MM.1S (cell line): ENCODE data around the gene MPP7.

Experiments used
- DNase-seq: peaks from one replicate; pipeline ENCODE4 v3.0.0-alpha.2; 2015
- H2AFZ ChIP-seq: fragments of 300-600 bp; sonication (generic); 2 replicates; pipeline ENCODE4 v1.6.0; 2016; ENCODE audit warnings: antibody characterized with exemption, low read length
- H3F3A ChIP-seq: fragments of 300-600 bp; sonication (generic); 2 replicates; pipeline ENCODE4 v1.6.1; 2016; ENCODE audit warnings: mild to moderate bottlenecking, antibody characterized with exemption, low read length, moderate library complexity, mixed read lengths; ENCODE audit not compliant: insufficient read depth
- H3K27ac ChIP-seq: fragments of 300-600 bp; sonication (generic); 2 replicates; pipeline ENCODE4 v1.5.1; 2016; ENCODE audit warnings: mild to moderate bottlenecking, low read length
- H3K27me3 ChIP-seq: fragments of 300-600 bp; sonication (generic); replicated peaks from 2 replicates; pipeline ENCODE4 v1.6.0; 2016; ENCODE audit warnings: low read length; ENCODE audit not compliant: insufficient read depth
- H3K36me3 ChIP-seq: fragments of 300-600 bp; sonication (generic); replicated peaks from 2 replicates; pipeline ENCODE4 v1.6.1; 2016; ENCODE audit warnings: mild to moderate bottlenecking, low read length, mixed read lengths; ENCODE audit not compliant: insufficient read depth
- H3K4me1 ChIP-seq: fragments of 300-600 bp; sonication (generic); 2 replicates; pipeline ENCODE4 v1.6.1; 2016; ENCODE audit warnings: low read length, mixed read lengths
- H3K4me2 ChIP-seq: fragments of 300-600 bp; sonication (generic); 2 replicates; pipeline ENCODE4 v1.6.0; 2016; ENCODE audit warnings: low read depth, low read length
- H3K4me3 ChIP-seq: fragments of 300-600 bp; sonication (generic); 2 replicates; pipeline ENCODE4 v1.5.1; 2016; ENCODE audit warnings: low read length, mixed read lengths
- H3K79me2 ChIP-seq: fragments of 300-600 bp; sonication (generic); 2 replicates; pipeline ENCODE4 v1.6.1; 2016; ENCODE audit warnings: mixed run types, low read length, mixed read lengths
- H3K9ac ChIP-seq: fragments of 300-600 bp; sonication (generic); 2 replicates; pipeline ENCODE4 v1.6.1; 2016; ENCODE audit warnings: low read length, mixed read lengths
- H3K9me2 ChIP-seq: fragments of 300-600 bp; sonication (generic); replicated peaks from 2 replicates; pipeline ENCODE4 v1.6.1; 2016; ENCODE audit warnings: mild to moderate bottlenecking, low read length, mixed read lengths; ENCODE audit not compliant: insufficient read depth
- H3K9me3 ChIP-seq: fragments of 300-600 bp; sonication (generic); replicated peaks from 2 replicates; pipeline ENCODE4 v1.6.1; 2016; ENCODE audit warnings: mild to moderate bottlenecking, low read length, mixed read lengths; ENCODE audit not compliant: insufficient read depth
- H4K20me1 ChIP-seq: fragments of 300-600 bp; sonication (generic); 2 replicates; pipeline ENCODE4 v1.6.1; 2016; ENCODE audit warnings: mild to moderate bottlenecking, low read length, moderate library complexity, mixed read lengths; ENCODE audit not compliant: insufficient read depth
- EZH2 ChIP-seq: fragments of 300-600 bp; sonication (generic); optimal IDR thresholded peaks from 2 replicates; pipeline ENCODE3; 2017; ENCODE audit warnings: low read depth, mild to moderate bottlenecking, antibody characterized with exemption, low read length, mixed read lengths
- EZH2phosphoT487 ChIP-seq: fragments of 300-600 bp; sonication (generic); IDR thresholded peaks from 2 replicates; pipeline ENCODE4 v1.6.1; 2018; ENCODE audit warnings: antibody characterized with exemption, low read length
- TF ChIP-seq, protein P1 (sequence below): fragments of 300-600 bp; sonication (generic); IDR thresholded peaks from 2 replicates; pipeline ENCODE4 v1.5.1; 2016; ENCODE audit warnings: antibody characterized with exemption, low read length, mixed read lengths

The MPP7 gene

GRCh38 chr10:28307267-28307666 is 4.4 kb upstream of the MPP7 start:
- 0 out of 2 replicates have a peak, but pooled peaks cover 2% of the 10 kb centered on the region for H3K4me1 ChIP-seq

DNA sequence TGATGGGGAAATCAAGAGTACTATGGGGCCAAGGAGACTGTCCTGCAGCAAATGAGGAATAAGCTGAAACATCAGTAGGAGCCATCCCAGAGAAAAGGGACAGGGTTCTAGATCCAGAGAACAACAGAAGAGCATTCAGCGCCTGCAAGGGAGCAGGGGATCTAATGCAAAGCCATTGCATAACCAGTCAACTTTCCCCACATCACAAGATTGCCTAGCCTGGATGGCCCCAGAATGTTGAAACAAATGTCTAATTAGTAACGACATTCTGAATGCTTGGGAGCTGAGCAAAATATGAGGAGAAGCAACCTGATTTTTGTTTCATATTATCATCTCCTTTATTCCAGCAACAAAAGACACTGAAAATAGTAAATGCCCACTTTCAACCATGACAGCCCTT is 2.7 kb upstream of the MPP7 start:
- no peak overlapping the region for H3K9ac ChIP-seq
- H3K9me2 ChIP-seq = no peaks in the 10 kb centered on the region
- no peak overlapping the region for H3K27ac ChIP-seq
- H3K4me2 ChIP-seq = no peak overlapping the region
- H3K4me1 ChIP-seq = 0 out of 2 replicates have a peak, but pooled peaks cover 2% of the 10 kb centered on the region
- no peaks in the 10 kb centered on the region for H3F3A ChIP-seq
- H3K79me2 ChIP-seq = no peaks in the 10 kb centered on the region
- H4K20me1 ChIP-seq = no peaks in the 10 kb centered on the region
- peaks cover 40% of the 10 kb centered on the region for H3K27me3 ChIP-seq
- no peak overlapping the region for H2AFZ ChIP-seq
- H3K36me3 ChIP-seq = no peaks in the 10 kb centered on the region
- no peak for TF ChIP-seq EZH2
- TF ChIP-seq, protein P1, sequence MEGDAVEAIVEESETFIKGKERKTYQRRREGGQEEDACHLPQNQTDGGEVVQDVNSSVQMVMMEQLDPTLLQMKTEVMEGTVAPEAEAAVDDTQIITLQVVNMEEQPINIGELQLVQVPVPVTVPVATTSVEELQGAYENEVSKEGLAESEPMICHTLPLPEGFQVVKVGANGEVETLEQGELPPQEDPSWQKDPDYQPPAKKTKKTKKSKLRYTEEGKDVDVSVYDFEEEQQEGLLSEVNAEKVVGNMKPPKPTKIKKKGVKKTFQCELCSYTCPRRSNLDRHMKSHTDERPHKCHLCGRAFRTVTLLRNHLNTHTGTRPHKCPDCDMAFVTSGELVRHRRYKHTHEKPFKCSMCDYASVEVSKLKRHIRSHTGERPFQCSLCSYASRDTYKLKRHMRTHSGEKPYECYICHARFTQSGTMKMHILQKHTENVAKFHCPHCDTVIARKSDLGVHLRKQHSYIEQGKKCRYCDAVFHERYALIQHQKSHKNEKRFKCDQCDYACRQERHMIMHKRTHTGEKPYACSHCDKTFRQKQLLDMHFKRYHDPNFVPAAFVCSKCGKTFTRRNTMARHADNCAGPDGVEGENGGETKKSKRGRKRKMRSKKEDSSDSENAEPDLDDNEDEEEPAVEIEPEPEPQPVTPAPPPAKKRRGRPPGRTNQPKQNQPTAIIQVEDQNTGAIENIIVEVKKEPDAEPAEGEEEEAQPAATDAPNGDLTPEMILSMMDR = no peak
- no peak for DNase-seq
- no peak overlapping the region for H3K4me3 ChIP-seq
- no peaks in the 10 kb centered on the region for H3K9me3 ChIP-seq

More at GRCh38 chr10:28307267-28307666, 4.4 kb upstream of the MPP7 start:
- no peaks in the 10 kb centered on the region for H3K36me3 ChIP-seq
- no peak for DNase-seq
- H4K20me1 ChIP-seq = no peaks in the 10 kb centered on the region
- H3K9ac ChIP-seq = no peak overlapping the region
- no peak for TF ChIP-seq EZH2phosphoT487
- H3K9me2 ChIP-seq = no peaks in the 10 kb centered on the region
- H3K79me2 ChIP-seq = no peaks in the 10 kb centered on the region
- H3K27me3 ChIP-seq = peaks cover 30% of the 10 kb centered on the region
- no peak overlapping the region for H3K27ac ChIP-seq
- no peaks in the 10 kb centered on the region for H3K9me3 ChIP-seq
- no peaks in the 10 kb centered on the region for H3F3A ChIP-seq
- H3K4me3 ChIP-seq = no peak overlapping the region
- no peak overlapping the region for H2AFZ ChIP-seq
- no peak overlapping the region for H3K4me2 ChIP-seq

DNA sequence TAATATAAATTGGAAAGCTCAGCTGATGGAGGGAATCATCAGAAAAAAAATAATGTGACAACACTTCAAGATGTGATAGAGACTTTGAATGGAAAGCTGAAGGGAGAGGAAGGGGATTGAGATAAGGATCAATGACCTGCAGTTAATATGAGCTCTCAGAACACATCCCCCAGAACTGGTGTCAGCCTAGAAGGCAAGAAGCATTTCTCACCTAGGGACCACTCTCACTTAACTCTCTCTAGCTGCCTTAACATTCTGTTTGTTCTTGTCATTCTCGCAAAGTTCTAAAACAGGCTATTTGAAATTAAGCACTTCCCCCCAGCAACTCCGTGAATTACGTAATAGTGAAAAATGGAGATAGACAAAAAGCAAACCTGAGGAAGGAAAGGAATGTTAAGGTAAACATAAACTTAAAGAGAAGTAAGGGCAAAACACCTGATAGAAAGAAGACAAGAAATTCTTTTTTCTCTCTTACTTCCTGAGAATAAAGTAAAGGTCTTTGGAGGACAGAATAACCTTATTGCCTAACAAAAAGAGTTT is 1.2 kb upstream of the MPP7 start:
- no peak for DNase-seq
- H3K4me3 ChIP-seq = no peak overlapping the region
- H3K79me2 ChIP-seq = no peaks in the 10 kb centered on the region
- no peak overlapping the region for H2AFZ ChIP-seq
- TF ChIP-seq EZH2phosphoT487 = no peak
- TF ChIP-seq, protein P1 = no peak
- no peak for TF ChIP-seq EZH2
- no peak overlapping the region for H3K27ac ChIP-seq
- no peaks in the 10 kb centered on the region for H3K9me2 ChIP-seq
- H3K9ac ChIP-seq = no peak overlapping the region
- H4K20me1 ChIP-seq = no peaks in the 10 kb centered on the region
- H3K27me3 ChIP-seq = peaks cover 40% of the 10 kb centered on the region
- no peaks in the 10 kb centered on the region for H3K36me3 ChIP-seq
- H3K4me1 ChIP-seq = 0 out of 2 replicates have a peak, but pooled peaks cover 2% of the 10 kb centered on the region
- H3F3A ChIP-seq = no peaks in the 10 kb centered on the region
- no peaks in the 10 kb centered on the region for H3K9me3 ChIP-seq
- H3K4me2 ChIP-seq = no peak overlapping the region

GRCh38 chr10:28302012-28302637 is 739 bp downstream of the MPP7 start:
- no peak overlapping the region for H3K27ac ChIP-seq
- no peaks in the 10 kb centered on the region for H3K9me3 ChIP-seq
- H2AFZ ChIP-seq = peak overlapping the region; percentile 59
- H3K27me3 ChIP-seq = peaks cover 40% of the 10 kb centered on the region
- no peaks in the 10 kb centered on the region for H3K9me2 ChIP-seq
- H3K4me2 ChIP-seq = peak overlapping the region; percentile 71; the same call in 1 of the 2 replicates
- no peaks in the 10 kb centered on the region for H3K36me3 ChIP-seq
- no peak for DNase-seq
- no peaks in the 10 kb centered on the region for H4K20me1 ChIP-seq
- H3K4me3 ChIP-seq = peak overlapping the region; percentile 66
- no peaks in the 10 kb centered on the region for H3F3A ChIP-seq
- 0 out of 2 replicates have a peak, but pooled peaks cover 2% of the 10 kb centered on the region for H3K4me1 ChIP-seq
- no peak overlapping the region; the same call in 1 of the 2 replicates for H3K9ac ChIP-seq
- TF ChIP-seq EZH2 (no peak), EZH2phosphoT487 (no peak)
- TF ChIP-seq, protein P1 = no peak
- H3K79me2 ChIP-seq = no peaks in the 10 kb centered on the region
